GM12878 (cell line): ENCODE measurements around the gene AK8. TPM values are rescaled to one million over a fixed set of nuclear protein-coding genes. Genes with fewer than 3 reads are reported as not detected.
A peak's percentile ranks its signal among the peaks of the same experiment; 100 is the strongest.

Experiments used
- ATAC-seq: fragments of 200-7000 bp; cut with Tn5 transposase; 3 replicates; pipeline ENCODE4 v1.9.1; 2020; ENCODE audit warnings: mild to moderate bottlenecking, moderate library complexity
- BruUV-seq: library from RNA; stranded (reverse); fragments of 400-500 nt; replicated peaks from 2 replicates; lab custom pipeline; 2021; lab: Mats Ljungman, UMichigan
- CTCF ChIA-PET: fragments of 300-600 bp; sonication (Branson Sonifier 250); formaldehyde crosslinking; extraction: SDS; loops from one replicate; lab custom pipeline; 2021; ENCODE audit warnings: inconsistent platforms; lab: Yijun Ruan, JAX
- POLR2A ChIA-PET: fragments of 350-600 bp; formaldehyde crosslinking; extraction: SDS; loops from one replicate; lab custom pipeline; 2021; ENCODE audit warnings: inconsistent platforms; lab: Charles Lee
- RAD21 ChIA-PET: fragments of 300-600 bp; sonication (Branson Sonifier 250); formaldehyde crosslinking; loops from one replicate; lab custom pipeline; 2023; ENCODE audit warnings: antibody characterized with exemption; ENCODE audit not compliant: unreplicated experiment; lab: Charles Lee
- SMC1A ChIA-PET: fragments of 300-600 bp; sonication (Branson Sonifier 250); formaldehyde crosslinking; loops from one replicate; lab custom pipeline; 2023; ENCODE audit not compliant: unreplicated experiment, uncharacterized antibody; lab: Charles Lee
- DNase-seq: peaks from one replicate; pipeline ENCODE4 v3.0.0-alpha.2; 2011; ENCODE audit warnings: low read depth, low spot score
- FAIRE-seq: peaks from 3 replicates; lab custom pipeline; 2011; peaks lifted over from hg19 to GRCh38; lab: Jason Lieb, UNC
- H2AFZ ChIP-seq: 2 replicates; pipeline ENCODE4 v1.6.0; 2011; ENCODE audit warnings: low read depth, low read length, control low read depth; ENCODE audit not compliant: control insufficient read depth
- H3K27ac ChIP-seq: 2 replicates; pipeline ENCODE4 v1.5.1; 2011; ENCODE audit warnings: control low read depth; ENCODE audit not compliant: control insufficient read depth, insufficient read depth
- H3K27me3 ChIP-seq, 2 experiments: replicated peaks in 1 of 2; 2 replicates each; pipeline versions ENCODE4 v1.6.0 to v1.6.1; 2011; ENCODE audit warnings: low read length in 1 of 2; ENCODE audit not compliant: control insufficient read depth in 2 of 2, insufficient read depth in 2 of 2
- H3K36me3 ChIP-seq, 2 experiments: 2 replicates each; pipeline ENCODE4 v1.5.1; 2011; ENCODE audit warnings: low read length in 1 of 2; ENCODE audit not compliant: control insufficient read depth in 2 of 2, insufficient read depth in 2 of 2
- H3K4me1 ChIP-seq: 2 replicates; pipeline ENCODE4 v1.6.1; 2011; ENCODE audit warnings: mild to moderate bottlenecking, low read length, moderate library complexity, mixed read lengths; ENCODE audit not compliant: control insufficient read depth, insufficient read depth
- H3K4me2 ChIP-seq: 2 replicates; pipeline ENCODE4 v1.6.0; 2011; ENCODE audit warnings: control low read depth; ENCODE audit not compliant: control insufficient read depth, insufficient read depth
- H3K4me3 ChIP-seq: fragments of 200-600 bp; sonication (generic); 2 replicates; pipeline ENCODE4 v1.5.1; 2016
- H3K79me2 ChIP-seq: 2 replicates; pipeline ENCODE4 v1.6.0; 2011; ENCODE audit warnings: low read length; ENCODE audit not compliant: control insufficient read depth, insufficient read depth
- H3K9ac ChIP-seq: 2 replicates; pipeline ENCODE4 v1.8.0; 2011; ENCODE audit warnings: low read length, control low read depth, mixed read lengths; ENCODE audit not compliant: control insufficient read depth, insufficient read depth
- H3K9me3 ChIP-seq: replicated peaks from 3 replicates; pipeline ENCODE4 v1.5.1; 2011; ENCODE audit warnings: mild to moderate bottlenecking, low read length; ENCODE audit not compliant: control insufficient read depth, insufficient read depth
- H4K20me1 ChIP-seq: 2 replicates; pipeline ENCODE4 v1.6.0; 2011; ENCODE audit not compliant: control insufficient read depth, insufficient read depth
- BRCA1 ChIP-seq: IDR thresholded peaks from 2 replicates; pipeline ENCODE4 v1.6.1; 2011; ENCODE audit warnings: low read depth, low read length, improper control_type of control experiment
- NRF1 ChIP-seq: conservative IDR thresholded peaks from 2 replicates; pipeline ENCODE4 v1.6.1; 2011; ENCODE audit warnings: mild to moderate bottlenecking, low read depth, low read length, improper control_type of control experiment
- RUNX3 ChIP-seq: IDR thresholded peaks from 2 replicates; pipeline ENCODE4 v1.6.1; 2012; ENCODE audit warnings: low read length, inconsistent platforms
- SUZ12 ChIP-seq: fragments of 200-600 bp; sonication (generic); IDR thresholded peaks from one replicate; pipeline ENCODE4 v1.6.1; 2018; ENCODE audit warnings: antibody characterized with exemption, mild to moderate bottlenecking; ENCODE audit not compliant: unreplicated experiment
- TARDBP ChIP-seq: IDR thresholded peaks from 2 replicates; pipeline ENCODE4 v1.6.1; 2016; ENCODE audit warnings: borderline replicate concordance
- YBX1 ChIP-seq: fragments of 450-650 bp; IDR thresholded peaks from 2 replicates; pipeline ENCODE4 v1.6.1; 2016; ENCODE audit warnings: antibody characterized with exemption
- WGBS: methylation state at CpG from one replicate; pipeline ENCODE4 v1.1.6; 2016; ENCODE audit warnings: low lambda C conversion rate; ENCODE audit not compliant: insufficient replicate concordance, insufficient coverage; ENCODE audit errors: missing lambda C conversion rate; 5-methylcytosine and 5-hydroxymethylcytosine counted together
- in situ Hi-C: fragments of 300-500 bp; cut with MboI; formaldehyde crosslinking; loops from 9 replicates; pipeline ENCODE4 v1.14.3; 2018; ENCODE audit warnings: mixed read lengths
- intact Hi-C: fragments of 100-400 bp; cut with micrococcal nuclease; formaldehyde crosslinking; loops from one replicate; pipeline ENCODE4 v1.14.2; 2022; ENCODE audit not compliant: unreplicated experiment
- polyA plus RNA-seq, 11 experiments: library from polyadenylated mRNA; depleted of rRNA in 4 of 11; unstranded in 6 of 11; stranded (reverse) in 5 of 11; fragments of >200 nt; fragmentation: Nextera tagmentation in 4 of 11; fragmentation: Illumina TruSeq in 1 of 11; extraction: Ambion mirVana in 4 of 11; extraction: Trizol in 1 of 11; gene quantifications; 1 replicate in 1 of 11; 2 replicates in 10 of 11; pipeline versions ENCODE4 v1.2.1 to v1.2.3, GENCODE V29; 2011 to 2016; ENCODE audit warnings: inconsistent platforms in 2 of 11, missing spikeins in 2 of 11, low read depth in 1 of 11
- total RNA-seq, 4 experiments: library from RNA; depleted of rRNA in 3 of 4; stranded (reverse); fragments of >200 nt in 3 of 4; fragmentation: Illumina TruSeq in 1 of 4; extraction: Trizol in 1 of 4; gene quantifications; 2 replicates each; pipeline versions ENCODE4 v1.2.1 to v1.2.3, GENCODE V29; 2013 to 2021
- TF ChIP-seq, protein P1 (sequence below): fragments of 450-650 bp; IDR thresholded peaks from 2 replicates; pipeline ENCODE4 v1.6.1; 2017; ENCODE audit warnings: low read depth, mild to moderate bottlenecking, moderate library complexity
- TF ChIP-seq, protein P2 (sequence below): fragments of 450-650 bp; IDR thresholded peaks from 2 replicates; pipeline ENCODE4 v1.6.1; 2017; ENCODE audit warnings: mild to moderate bottlenecking, moderate library complexity
- TF ChIP-seq, protein P3 (sequence below): fragments of 150-350 bp; IDR thresholded peaks from 2 replicates; pipeline ENCODE4 v1.6.1; 2014; ENCODE audit warnings: mild to moderate bottlenecking, low read depth, low read length

The AK8 gene
- total and polyA plus RNA-seq, 10 of the 15 experiments (the other 5 are each of a cell fraction or from before 2014, with no cell fraction given) = 0.03 to 0.12 (median 0.06) TPM; not detected in 5

DNA sequence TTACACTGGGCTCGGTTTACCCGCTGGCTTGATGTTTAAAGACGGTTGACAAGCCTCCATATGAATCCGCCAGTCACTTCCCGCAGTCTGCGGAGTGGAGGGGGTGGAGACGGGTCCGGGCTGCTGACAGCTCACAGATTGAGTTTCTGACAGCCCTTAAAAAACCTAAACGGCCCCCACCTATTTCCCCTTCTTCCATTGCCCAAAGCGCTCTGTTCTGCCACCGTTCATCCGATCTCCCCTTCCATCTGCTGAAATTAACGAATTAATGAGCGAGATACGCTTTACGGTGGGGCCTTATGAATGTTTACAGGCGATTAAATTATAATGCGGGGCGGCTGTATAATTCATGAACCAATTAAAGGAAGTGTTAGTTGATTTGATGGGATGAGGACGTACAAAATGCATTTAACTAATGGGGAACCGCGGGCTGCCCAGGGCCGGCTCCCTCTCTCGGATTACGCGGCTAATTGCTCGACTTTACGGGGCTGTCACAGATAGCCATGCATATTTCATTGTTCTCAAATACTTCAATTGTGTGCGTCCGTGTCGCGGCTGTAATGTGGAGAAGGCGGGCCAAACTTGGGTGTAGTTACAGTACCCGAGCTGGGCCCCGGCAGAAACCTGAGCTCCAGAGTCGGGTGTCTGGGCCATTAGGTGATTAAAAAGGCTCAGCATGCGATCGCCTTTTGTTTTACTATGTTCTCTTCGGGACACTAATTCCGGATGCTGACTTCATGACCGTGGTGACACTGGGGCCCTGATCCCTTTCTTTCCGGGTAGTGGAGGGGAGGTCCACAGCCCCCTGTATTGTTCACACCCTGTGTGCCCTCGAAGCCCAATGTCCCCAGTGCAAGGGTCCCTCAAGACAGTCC lies 133.0 kb downstream of the AK8 start:
- peaks cover 9 to 15% of the 10 kb centered on the region in 2 experiments for H3K27me3 ChIP-seq
- FAIRE-seq = no peak
- BruUV-seq = no TSS peak

DNA sequence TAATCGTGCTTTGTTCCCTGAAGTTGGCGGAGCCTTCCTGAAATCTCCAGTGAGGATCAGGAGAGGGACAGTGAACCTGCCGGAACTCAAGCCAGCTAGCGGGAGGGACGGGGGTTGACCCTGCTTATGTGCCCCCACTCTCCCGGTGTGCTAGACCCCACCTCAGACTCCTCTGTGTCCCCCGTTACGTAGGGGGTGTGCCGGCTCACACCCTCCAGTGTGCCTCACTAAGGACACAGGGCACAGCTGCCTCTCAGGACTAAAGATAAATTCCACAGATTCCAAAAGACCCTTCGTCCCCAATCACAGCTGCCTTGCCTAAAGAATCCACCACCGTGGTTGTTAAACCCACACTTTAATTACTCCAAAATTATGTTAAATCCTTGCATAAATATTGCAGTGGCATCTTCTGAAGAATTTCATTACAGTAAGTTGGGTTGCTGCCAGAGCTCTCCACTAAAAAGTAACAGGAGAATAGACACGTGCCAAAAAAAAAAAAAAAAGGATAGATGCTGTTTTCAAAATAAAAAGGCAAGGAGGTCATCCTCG lies 134.1 kb downstream of the AK8 start:
- no peak for ATAC-seq
- RAD21 ChIA-PET = no interaction called here
- no peak for DNase-seq
- H2AFZ ChIP-seq = no peak overlapping the region
- H4K20me1 ChIP-seq = no peaks in the 10 kb centered on the region
- no peaks in the 10 kb centered on the region for H3K79me2 ChIP-seq
- no TSS peak for BruUV-seq
- H3K36me3 ChIP-seq = no peaks in the 10 kb centered on the region
- H3K27me3 ChIP-seq = peaks cover 10 to 15% of the 10 kb centered on the region in 2 experiments
- in situ Hi-C loops = no loop called here
- SMC1A ChIA-PET = no interaction called here
- intact Hi-C loops = no loop called here
- H3K9me3 ChIP-seq = no peaks in the 10 kb centered on the region
- no peak overlapping the region for H3K4me2 ChIP-seq
- CTCF ChIA-PET = no interaction called here
- no peak overlapping the region for H3K9ac ChIP-seq
- no peak overlapping the region for H3K4me3 ChIP-seq
- no peaks in the 10 kb centered on the region for H3K4me1 ChIP-seq
- WGBS = 58% methylated on average over 13 of the region's 13 CpGs
- no peak for FAIRE-seq
- H3K27ac ChIP-seq = no peak overlapping the region
- POLR2A ChIA-PET = no interaction called here
- no peak for TF ChIP-seq BRCA1
- TF ChIP-seq, protein P1, sequence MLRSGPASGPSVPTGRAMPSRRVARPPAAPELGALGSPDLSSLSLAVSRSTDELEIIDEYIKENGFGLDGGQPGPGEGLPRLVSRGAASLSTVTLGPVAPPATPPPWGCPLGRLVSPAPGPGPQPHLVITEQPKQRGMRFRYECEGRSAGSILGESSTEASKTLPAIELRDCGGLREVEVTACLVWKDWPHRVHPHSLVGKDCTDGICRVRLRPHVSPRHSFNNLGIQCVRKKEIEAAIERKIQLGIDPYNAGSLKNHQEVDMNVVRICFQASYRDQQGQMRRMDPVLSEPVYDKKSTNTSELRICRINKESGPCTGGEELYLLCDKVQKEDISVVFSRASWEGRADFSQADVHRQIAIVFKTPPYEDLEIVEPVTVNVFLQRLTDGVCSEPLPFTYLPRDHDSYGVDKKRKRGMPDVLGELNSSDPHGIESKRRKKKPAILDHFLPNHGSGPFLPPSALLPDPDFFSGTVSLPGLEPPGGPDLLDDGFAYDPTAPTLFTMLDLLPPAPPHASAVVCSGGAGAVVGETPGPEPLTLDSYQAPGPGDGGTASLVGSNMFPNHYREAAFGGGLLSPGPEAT = no peak
- TF ChIP-seq, protein P2, sequence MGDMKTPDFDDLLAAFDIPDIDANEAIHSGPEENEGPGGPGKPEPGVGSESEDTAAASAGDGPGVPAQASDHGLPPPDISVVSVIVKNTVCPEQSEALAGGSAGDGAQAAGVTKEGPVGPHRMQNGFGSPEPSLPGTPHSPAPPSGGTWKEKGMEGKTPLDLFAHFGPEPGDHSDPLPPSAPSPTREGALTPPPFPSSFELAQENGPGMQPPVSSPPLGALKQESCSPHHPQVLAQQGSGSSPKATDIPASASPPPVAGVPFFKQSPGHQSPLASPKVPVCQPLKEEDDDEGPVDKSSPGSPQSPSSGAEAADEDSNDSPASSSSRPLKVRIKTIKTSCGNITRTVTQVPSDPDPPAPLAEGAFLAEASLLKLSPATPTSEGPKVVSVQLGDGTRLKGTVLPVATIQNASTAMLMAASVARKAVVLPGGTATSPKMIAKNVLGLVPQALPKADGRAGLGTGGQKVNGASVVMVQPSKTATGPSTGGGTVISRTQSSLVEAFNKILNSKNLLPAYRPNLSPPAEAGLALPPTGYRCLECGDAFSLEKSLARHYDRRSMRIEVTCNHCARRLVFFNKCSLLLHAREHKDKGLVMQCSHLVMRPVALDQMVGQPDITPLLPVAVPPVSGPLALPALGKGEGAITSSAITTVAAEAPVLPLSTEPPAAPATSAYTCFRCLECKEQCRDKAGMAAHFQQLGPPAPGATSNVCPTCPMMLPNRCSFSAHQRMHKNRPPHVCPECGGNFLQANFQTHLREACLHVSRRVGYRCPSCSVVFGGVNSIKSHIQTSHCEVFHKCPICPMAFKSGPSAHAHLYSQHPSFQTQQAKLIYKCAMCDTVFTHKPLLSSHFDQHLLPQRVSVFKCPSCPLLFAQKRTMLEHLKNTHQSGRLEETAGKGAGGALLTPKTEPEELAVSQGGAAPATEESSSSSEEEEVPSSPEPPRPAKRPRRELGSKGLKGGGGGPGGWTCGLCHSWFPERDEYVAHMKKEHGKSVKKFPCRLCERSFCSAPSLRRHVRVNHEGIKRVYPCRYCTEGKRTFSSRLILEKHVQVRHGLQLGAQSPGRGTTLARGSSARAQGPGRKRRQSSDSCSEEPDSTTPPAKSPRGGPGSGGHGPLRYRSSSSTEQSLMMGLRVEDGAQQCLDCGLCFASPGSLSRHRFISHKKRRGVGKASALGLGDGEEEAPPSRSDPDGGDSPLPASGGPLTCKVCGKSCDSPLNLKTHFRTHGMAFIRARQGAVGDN = no peak
- no peak for TF ChIP-seq NRF1
- TF ChIP-seq, protein P3, sequence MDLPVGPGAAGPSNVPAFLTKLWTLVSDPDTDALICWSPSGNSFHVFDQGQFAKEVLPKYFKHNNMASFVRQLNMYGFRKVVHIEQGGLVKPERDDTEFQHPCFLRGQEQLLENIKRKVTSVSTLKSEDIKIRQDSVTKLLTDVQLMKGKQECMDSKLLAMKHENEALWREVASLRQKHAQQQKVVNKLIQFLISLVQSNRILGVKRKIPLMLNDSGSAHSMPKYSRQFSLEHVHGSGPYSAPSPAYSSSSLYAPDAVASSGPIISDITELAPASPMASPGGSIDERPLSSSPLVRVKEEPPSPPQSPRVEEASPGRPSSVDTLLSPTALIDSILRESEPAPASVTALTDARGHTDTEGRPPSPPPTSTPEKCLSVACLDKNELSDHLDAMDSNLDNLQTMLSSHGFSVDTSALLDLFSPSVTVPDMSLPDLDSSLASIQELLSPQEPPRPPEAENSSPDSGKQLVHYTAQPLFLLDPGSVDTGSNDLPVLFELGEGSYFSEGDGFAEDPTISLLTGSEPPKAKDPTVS = no peak
- no peak for TF ChIP-seq TARDBP
- no peak for TF ChIP-seq RUNX3

More for the DNA sequence above, 133.0 kb downstream of the AK8 start:
- Histone ChIP-seq H3K4me3 (no peak overlapping the region), H2AFZ (no peak overlapping the region), H3K79me2 (no peaks in the 10 kb centered on the region), H3K9ac (no peak overlapping the region), H4K20me1 (no peaks in the 10 kb centered on the region), H3K27ac (no peak overlapping the region), H3K9me3 (no peaks in the 10 kb centered on the region), H3K4me2 (no peak overlapping the region), H3K36me3 (no peaks in the 10 kb centered on the region), H3K4me1 (no peaks in the 10 kb centered on the region)
- POLR2A ChIA-PET = no interaction called here
- CTCF ChIA-PET = no interaction called here
- WGBS = 52% methylated on average over 43 of the region's 43 CpGs
- intact Hi-C loops (no loop called here), in situ Hi-C loops (no loop called here)
- ATAC-seq (no peak), DNase-seq (no peak)
- RAD21 ChIA-PET = no interaction called here
- TF ChIP-seq YBX1 (no peak), SUZ12 (peak; percentile 76)
- SMC1A ChIA-PET = no interaction called here
